ENCODE data around the gene NFASC.

Gene NFASC

DNA sequence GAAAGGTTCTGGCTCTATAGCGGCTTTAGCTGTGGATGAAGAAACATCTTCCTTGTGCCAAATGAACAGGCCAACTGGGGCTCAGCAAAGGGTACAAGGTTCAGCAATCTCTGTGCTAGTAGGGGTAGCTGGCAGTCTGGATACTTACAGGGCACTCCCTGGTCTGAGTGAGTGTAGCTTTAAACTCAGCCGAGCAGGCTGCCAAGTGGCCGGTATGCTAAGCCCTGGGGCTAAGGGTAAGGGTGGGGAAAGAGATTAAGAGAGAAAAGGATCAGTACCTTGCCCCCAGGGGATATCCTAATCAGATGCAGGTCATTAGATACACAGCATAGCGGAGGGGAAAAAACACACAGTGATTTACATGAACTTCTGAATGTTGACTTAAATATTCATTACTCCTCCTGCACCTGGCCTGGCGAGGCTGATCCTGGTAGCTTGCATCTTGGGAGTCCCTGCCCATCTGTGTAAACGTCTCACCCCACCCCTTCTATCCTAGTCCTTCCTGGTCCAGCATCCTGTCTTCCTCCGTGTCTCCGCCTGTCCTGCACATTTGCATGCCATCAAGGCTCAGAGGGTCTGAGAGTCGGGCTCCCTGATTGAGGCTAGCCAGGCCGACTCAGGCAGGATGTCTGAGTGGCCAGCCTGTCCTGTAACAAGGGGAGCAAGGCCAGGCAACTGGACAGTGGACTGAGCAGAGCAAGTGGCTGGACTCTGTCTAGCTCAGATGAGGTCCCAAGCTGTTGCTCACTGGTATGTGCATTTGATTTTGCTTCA lies 132.9 kb downstream of the NFASC start:
- Histone ChIP-seq H3K27ac (ENCODE audit: low read length) (no peak overlapping the region), H3K9me3 (ENCODE audit: control insufficient read depth in 2 of 2, low read length in 2 of 2) (no peaks in the 10 kb centered on the region), H3K27me3 (ENCODE audit: control insufficient read depth in 1 of 2, insufficient read depth in 2 of 2, low read length in 2 of 2) (no peaks in the 10 kb centered on the region), H3K4me1 (ENCODE audit: control insufficient read depth, insufficient read depth, low read length) (peaks cover 2% of the 10 kb centered on the region), H3K36me3 (ENCODE audit: control insufficient read depth in 2 of 2, insufficient read depth in 2 of 2, low read length in 2 of 2) (peaks cover 16 to 38% of the 10 kb centered on the region in 2 donors), H3K4me3 (ENCODE audit: low read length in 2 of 2) (no peak overlapping the region), H3K9ac (ENCODE audit: low read length in 2 of 2) (no peak overlapping the region)

DNA sequence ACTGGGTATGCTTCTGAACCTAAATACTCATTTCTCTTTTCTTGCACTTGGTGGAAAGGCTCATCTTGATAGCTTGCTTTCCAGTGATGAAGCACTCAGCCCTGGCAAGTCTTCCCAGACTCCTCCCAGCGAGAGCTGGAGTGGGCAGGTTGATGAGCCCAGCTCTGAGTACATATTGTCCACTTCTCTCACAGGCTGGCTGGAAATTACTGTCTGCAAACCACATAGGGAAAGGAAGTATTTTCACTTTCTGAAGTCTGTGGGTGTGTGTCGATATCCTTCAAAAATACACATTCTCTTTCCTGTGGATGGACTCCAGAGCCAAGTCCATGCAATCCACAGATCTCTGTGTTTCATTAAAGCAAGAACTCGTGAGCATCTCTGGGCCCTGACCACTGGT lies 133.7 kb downstream of the NFASC start:
- H3K27ac ChIP-seq (ENCODE audit: low read length): no peak overlapping the region

DNA sequence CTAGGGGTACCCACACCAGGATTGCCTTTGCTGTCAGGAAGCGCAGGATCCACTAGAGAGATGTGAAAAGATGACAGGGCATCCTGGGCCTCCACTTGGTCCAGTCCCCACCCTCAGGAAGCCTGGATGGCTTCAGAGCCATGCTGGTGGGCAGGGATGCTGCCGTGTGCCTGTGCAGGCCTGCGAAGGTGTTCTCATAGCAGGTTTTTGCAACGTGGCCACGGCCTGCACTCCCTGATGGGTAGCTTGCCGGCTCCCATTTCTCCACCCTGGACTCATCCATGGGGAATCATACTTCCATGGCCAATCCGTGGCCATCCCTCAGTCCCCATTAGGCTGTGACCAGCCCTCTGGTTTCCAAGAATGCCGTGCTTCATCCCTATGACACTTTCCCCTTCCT lies 138.2 kb downstream of the NFASC start:
- H3K9ac ChIP-seq (ENCODE audit: low read length in 2 of 2): no peak overlapping the region
- H3K9me3 ChIP-seq (ENCODE audit: control insufficient read depth in 2 of 2, low read length in 2 of 2): no peaks in the 10 kb centered on the region
- H3K27ac ChIP-seq (ENCODE audit: low read length): no peak overlapping the region
- peaks cover 4% of the 10 kb centered on the region for H3K4me1 ChIP-seq (ENCODE audit: control insufficient read depth, insufficient read depth, low read length)
- peaks cover 15 to 19% of the 10 kb centered on the region in 2 donors for H3K36me3 ChIP-seq (ENCODE audit: control insufficient read depth in 2 of 2, insufficient read depth in 2 of 2, low read length in 2 of 2)
- H3K4me3 ChIP-seq (ENCODE audit: low read length in 2 of 2): no peak overlapping the region
- H3K27me3 ChIP-seq (ENCODE audit: control insufficient read depth in 1 of 2, insufficient read depth in 2 of 2, low read length in 2 of 2): no peaks in the 10 kb centered on the region

More for the DNA sequence above, 133.7 kb downstream of the NFASC start:
- Histone ChIP-seq H3K4me3 (ENCODE audit: low read length in 2 of 2) (no peak overlapping the region), H3K27me3 (ENCODE audit: control insufficient read depth in 1 of 2, insufficient read depth in 2 of 2, low read length in 2 of 2) (no peaks in the 10 kb centered on the region), H3K9ac (ENCODE audit: low read length in 2 of 2) (no peak overlapping the region), H3K9me3 (ENCODE audit: control insufficient read depth in 2 of 2, low read length in 2 of 2) (no peaks in the 10 kb centered on the region), H3K4me1 (ENCODE audit: control insufficient read depth, insufficient read depth, low read length) (peaks cover 2% of the 10 kb centered on the region), H3K36me3 (ENCODE audit: control insufficient read depth in 2 of 2, insufficient read depth in 2 of 2, low read length in 2 of 2) (peaks cover 17 to 39% of the 10 kb centered on the region in 2 donors)

DNA sequence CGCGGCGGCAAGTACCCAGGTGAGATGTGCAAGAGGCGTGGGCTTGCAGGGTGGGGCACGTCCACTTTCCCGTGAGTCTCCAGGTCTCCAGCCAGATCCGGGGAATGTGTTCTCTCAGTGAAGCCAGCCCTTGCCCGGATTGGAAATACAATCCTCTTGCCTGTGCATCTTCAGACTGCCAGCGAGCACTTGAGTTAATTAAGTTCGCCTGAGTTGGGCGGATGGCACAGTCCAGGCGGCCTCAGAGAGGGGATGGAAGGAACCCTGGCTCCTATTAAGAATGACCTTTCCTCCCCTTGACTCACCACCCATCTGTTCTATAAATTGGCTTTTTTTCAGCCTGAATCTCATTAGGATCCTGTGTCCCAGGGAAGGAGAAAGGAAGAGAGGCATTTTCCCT lies 139.0 kb downstream of the NFASC start:
- Histone ChIP-seq H3K27ac (ENCODE audit: low read length) (no peak overlapping the region), H3K4me1 (ENCODE audit: control insufficient read depth, insufficient read depth, low read length) (peaks cover 6% of the 10 kb centered on the region), H3K9me3 (ENCODE audit: control insufficient read depth in 2 of 2, low read length in 2 of 2) (no peaks in the 10 kb centered on the region), H3K36me3 (ENCODE audit: control insufficient read depth in 2 of 2, insufficient read depth in 2 of 2, low read length in 2 of 2) (peaks cover 8 to 16% of the 10 kb centered on the region in 2 donors), H3K9ac (ENCODE audit: low read length in 2 of 2) (no peak overlapping the region), H3K4me3 (ENCODE audit: low read length in 2 of 2) (no peak overlapping the region), H3K27me3 (ENCODE audit: control insufficient read depth in 1 of 2, insufficient read depth in 2 of 2, low read length in 2 of 2) (no peaks in the 10 kb centered on the region)

DNA sequence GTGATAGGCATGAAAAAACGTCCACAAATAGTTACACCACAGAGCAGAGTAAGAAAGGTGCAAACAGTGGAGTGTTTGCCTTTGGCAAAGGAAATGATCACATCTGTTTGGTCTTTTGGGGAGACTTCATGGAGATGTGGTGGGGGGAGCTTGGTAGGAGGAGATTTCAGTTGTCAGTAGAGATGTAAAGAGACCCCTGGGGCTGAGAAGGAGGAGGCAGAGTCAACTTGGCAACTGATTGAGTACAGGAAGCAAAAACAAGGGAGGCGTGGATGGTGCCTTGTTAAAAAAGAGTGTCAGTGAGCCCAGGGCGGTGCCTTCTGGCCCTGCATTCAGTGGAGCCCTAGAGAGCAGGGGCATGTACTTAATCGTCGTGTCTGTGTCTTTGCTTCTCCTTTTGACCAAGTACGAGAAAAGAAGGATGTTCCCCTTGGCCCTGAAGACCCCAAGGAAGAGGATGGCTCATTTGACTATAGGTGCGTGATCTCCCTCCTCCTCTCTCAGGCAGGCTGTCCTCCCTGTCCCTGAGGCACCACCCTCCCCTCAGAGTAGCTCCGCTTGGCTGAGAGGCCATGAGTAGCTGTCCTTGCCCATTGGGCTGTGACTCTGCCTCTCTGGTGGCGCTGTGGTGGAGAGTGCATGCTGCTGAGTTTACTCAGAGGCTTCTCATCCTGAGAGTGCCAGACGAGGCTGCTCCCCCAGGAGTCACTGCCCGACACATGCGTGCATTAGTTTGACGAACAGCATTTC lies 141.9 kb downstream of the NFASC start:
- Histone ChIP-seq H3K9ac (ENCODE audit: low read length in 2 of 2) (no peak overlapping the region), H3K36me3 (ENCODE audit: control insufficient read depth in 2 of 2, insufficient read depth in 2 of 2, low read length in 2 of 2) (peaks cover 21 to 23% of the 10 kb centered on the region in 2 donors), H3K27me3 (ENCODE audit: control insufficient read depth in 1 of 2, insufficient read depth in 2 of 2, low read length in 2 of 2) (no peaks in the 10 kb centered on the region), H3K9me3 (ENCODE audit: control insufficient read depth in 2 of 2, low read length in 2 of 2) (no peaks in the 10 kb centered on the region), H3K4me1 (ENCODE audit: control insufficient read depth, insufficient read depth, low read length) (peaks cover 6% of the 10 kb centered on the region), H3K27ac (ENCODE audit: low read length) (no peak overlapping the region), H3K4me3 (ENCODE audit: low read length in 2 of 2) (no peak overlapping the region)

DNA sequence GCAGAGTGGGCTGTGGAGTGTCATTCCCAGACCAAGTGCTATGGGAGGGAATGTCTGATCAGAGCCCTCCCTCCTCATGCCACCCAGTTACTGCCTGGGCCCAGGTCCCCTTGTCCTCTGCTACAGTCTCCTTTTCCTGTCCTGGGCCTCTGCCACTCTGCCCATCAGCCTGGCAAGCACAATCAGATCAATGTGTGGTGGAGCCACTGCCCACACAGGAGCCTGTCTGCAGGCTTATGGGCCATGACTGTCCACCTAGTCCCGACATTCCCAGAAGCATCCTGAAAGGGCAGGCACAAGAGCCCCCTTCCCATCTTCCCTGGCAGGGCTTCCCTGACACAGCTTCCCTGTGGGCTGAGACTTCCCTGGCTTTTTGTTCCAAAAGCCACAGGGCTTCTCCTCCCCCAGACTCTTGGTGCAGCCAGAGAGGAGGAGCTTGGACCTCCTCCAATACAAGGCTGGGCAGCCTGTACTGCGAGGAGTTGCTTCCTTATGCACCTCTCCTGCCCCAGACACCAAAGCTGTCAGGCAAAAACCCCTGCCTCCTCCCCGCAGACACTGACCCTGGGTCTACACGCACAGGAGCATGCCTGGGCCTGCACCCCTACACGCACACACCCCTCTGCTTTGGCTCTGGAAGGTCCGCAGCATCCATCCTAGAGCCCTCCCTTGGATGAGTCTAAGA lies 143.2 kb downstream of the NFASC start:
- no peaks in the 10 kb centered on the region for H3K27me3 ChIP-seq (ENCODE audit: control insufficient read depth in 1 of 2, insufficient read depth in 2 of 2, low read length in 2 of 2)
- no peak overlapping the region for H3K9ac ChIP-seq (ENCODE audit: low read length in 2 of 2)
- H3K4me3 ChIP-seq (ENCODE audit: low read length in 2 of 2): no peak overlapping the region
- no peak overlapping the region for H3K27ac ChIP-seq (ENCODE audit: low read length)
- H3K36me3 ChIP-seq (ENCODE audit: control insufficient read depth in 2 of 2, insufficient read depth in 2 of 2, low read length in 2 of 2): peaks cover 33% of the 10 kb centered on the region in 2 donors
- peaks cover 6% of the 10 kb centered on the region for H3K4me1 ChIP-seq (ENCODE audit: control insufficient read depth, insufficient read depth, low read length)
- H3K9me3 ChIP-seq (ENCODE audit: control insufficient read depth in 2 of 2, low read length in 2 of 2): no peaks in the 10 kb centered on the region

DNA sequence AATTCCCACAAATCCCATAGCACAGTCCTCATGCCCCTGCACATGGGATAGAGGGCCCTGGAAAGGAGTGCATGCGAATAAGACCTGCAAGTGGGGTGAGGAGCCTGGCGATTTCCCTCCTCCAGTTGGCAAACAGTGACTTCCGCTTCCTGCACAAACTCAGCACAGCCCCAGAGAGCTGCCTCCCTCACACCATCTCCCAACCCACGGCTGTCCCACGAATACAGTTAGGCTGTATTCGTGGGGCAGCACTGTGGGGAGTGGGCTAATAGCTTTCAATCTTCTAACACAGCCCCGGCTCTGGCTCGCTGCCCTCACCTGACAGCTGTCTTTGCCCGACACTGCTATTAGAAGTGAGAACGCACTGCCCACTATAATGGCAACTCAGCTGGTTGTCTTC lies 144.1 kb downstream of the NFASC start:
- Histone ChIP-seq H3K27me3 (ENCODE audit: control insufficient read depth in 1 of 2, insufficient read depth in 2 of 2, low read length in 2 of 2) (no peaks in the 10 kb centered on the region), H3K36me3 (ENCODE audit: control insufficient read depth in 2 of 2, insufficient read depth in 2 of 2, low read length in 2 of 2) (peaks cover 34 to 40% of the 10 kb centered on the region in 2 donors), H3K27ac (ENCODE audit: low read length) (no peak overlapping the region), H3K9me3 (ENCODE audit: control insufficient read depth in 2 of 2, low read length in 2 of 2) (no peaks in the 10 kb centered on the region), H3K4me3 (ENCODE audit: low read length in 2 of 2) (no peak overlapping the region), H3K9ac (ENCODE audit: low read length in 2 of 2) (no peak overlapping the region), H3K4me1 (ENCODE audit: control insufficient read depth, insufficient read depth, low read length) (peaks cover 6% of the 10 kb centered on the region)

DNA sequence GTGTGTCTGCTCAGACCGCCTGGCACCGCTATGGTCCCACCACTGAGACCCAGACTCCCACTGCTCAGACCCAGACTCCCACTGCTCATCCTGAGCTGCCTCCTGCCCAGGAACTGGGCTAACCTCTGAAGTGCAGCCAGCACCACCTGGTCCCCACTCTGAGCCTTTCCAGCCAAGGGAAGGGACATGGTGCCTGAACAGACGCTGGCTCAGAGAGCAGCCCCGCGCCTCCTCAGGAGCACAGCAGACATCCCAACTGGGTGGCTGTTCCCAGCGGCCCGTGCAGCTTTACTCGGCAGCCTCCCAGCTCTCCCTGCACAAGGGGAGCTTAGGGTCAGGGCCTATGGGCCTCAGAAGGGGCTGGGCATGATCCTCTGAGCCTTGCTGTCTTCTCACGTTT lies 144.6 kb downstream of the NFASC start:
- H3K4me3 ChIP-seq (ENCODE audit: low read length in 2 of 2): no peak overlapping the region
- no peaks in the 10 kb centered on the region for H3K9me3 ChIP-seq (ENCODE audit: control insufficient read depth in 2 of 2, low read length in 2 of 2)
- H3K9ac ChIP-seq (ENCODE audit: low read length in 2 of 2): no peak overlapping the region
- H3K27ac ChIP-seq (ENCODE audit: low read length): no peak overlapping the region
- H3K4me1 ChIP-seq (ENCODE audit: control insufficient read depth, insufficient read depth, low read length): peaks cover 6% of the 10 kb centered on the region
- no peaks in the 10 kb centered on the region for H3K27me3 ChIP-seq (ENCODE audit: control insufficient read depth in 1 of 2, insufficient read depth in 2 of 2, low read length in 2 of 2)
- H3K36me3 ChIP-seq (ENCODE audit: control insufficient read depth in 2 of 2, insufficient read depth in 2 of 2, low read length in 2 of 2): peaks cover 33 to 44% of the 10 kb centered on the region in 2 donors

DNA sequence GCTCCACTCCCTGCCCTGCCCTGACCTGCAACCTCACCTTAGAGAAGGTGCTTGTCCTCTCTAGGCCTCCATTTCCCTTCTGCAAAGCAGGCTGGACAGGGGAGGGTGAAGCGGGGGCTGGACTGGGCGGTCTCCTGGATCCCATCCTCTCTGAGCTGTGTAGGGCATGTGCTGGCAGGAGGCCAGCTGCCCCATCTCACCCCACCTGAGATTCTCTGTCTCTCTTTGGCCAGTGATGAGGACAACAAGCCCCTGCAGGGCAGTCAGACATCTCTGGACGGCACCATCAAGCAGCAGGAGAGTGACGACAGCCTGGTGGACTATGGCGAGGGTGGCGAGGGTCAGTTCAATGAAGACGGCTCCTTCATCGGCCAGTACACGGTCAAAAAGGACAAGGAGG lies 145.4 kb downstream of the NFASC start:
- peaks cover 6% of the 10 kb centered on the region for H3K4me1 ChIP-seq (ENCODE audit: control insufficient read depth, insufficient read depth, low read length)
- no peaks in the 10 kb centered on the region for H3K27me3 ChIP-seq (ENCODE audit: control insufficient read depth in 1 of 2, insufficient read depth in 2 of 2, low read length in 2 of 2)
- H3K4me3 ChIP-seq (ENCODE audit: low read length in 2 of 2): no peak overlapping the region
- H3K27ac ChIP-seq (ENCODE audit: low read length): no peak overlapping the region
- H3K9ac ChIP-seq (ENCODE audit: low read length in 2 of 2): no peak overlapping the region
- H3K9me3 ChIP-seq (ENCODE audit: control insufficient read depth in 2 of 2, low read length in 2 of 2): no peaks in the 10 kb centered on the region
- H3K36me3 ChIP-seq (ENCODE audit: control insufficient read depth in 2 of 2, insufficient read depth in 2 of 2, low read length in 2 of 2): peaks cover 33 to 45% of the 10 kb centered on the region in 2 donors

DNA sequence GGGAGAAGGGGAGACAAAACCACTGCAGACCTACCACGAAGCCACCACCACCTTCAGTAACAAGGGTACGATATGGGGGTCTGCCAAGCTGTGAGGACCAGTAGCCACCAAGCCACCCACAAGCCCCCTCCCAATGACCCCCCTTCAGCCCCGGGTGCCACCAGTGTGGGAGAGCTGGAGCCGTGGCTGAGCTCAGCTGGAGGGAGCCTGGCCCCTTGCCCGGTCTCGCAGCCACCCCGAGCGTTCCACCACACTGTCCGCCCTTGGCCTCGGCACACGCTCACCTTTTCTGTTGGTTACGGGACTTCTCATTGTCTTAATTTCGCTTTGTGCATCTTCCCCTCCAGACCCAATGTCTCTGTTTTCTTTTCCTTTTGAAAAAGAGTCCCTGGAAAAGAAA lies 145.9 kb downstream of the NFASC start:
- Histone ChIP-seq H3K4me1 (ENCODE audit: control insufficient read depth, insufficient read depth, low read length) (peaks cover 6% of the 10 kb centered on the region), H3K9me3 (ENCODE audit: control insufficient read depth in 2 of 2, low read length in 2 of 2) (no peaks in the 10 kb centered on the region), H3K4me3 (ENCODE audit: low read length in 2 of 2) (no peak overlapping the region), H3K9ac (ENCODE audit: low read length in 2 of 2) (no peak overlapping the region), H3K27ac (ENCODE audit: low read length) (no peak overlapping the region), H3K36me3 (ENCODE audit: control insufficient read depth in 2 of 2, insufficient read depth in 2 of 2, low read length in 2 of 2) (peaks cover 33 to 45% of the 10 kb centered on the region in 2 donors), H3K27me3 (ENCODE audit: control insufficient read depth in 1 of 2, insufficient read depth in 2 of 2, low read length in 2 of 2) (no peaks in the 10 kb centered on the region)

Measured in stomach smooth muscle (tissue), 2 donors.